HG02870 (cell line): ENCODE data around the gene CDH2.

Experiments
- ATAC-seq: cut with Tn5 transposase; IDR thresholded peaks from one replicate; pipeline ENCODE4 v1.9.1; 2021; ENCODE audit warnings: mild to moderate bottlenecking, moderate library complexity; ENCODE audit not compliant: unreplicated experiment

CDH2 gene

GRCh38 chr18:28127763-28128658, 48.9 kb downstream of the CDH2 start:
- ATAC-seq: no peak

DNA sequence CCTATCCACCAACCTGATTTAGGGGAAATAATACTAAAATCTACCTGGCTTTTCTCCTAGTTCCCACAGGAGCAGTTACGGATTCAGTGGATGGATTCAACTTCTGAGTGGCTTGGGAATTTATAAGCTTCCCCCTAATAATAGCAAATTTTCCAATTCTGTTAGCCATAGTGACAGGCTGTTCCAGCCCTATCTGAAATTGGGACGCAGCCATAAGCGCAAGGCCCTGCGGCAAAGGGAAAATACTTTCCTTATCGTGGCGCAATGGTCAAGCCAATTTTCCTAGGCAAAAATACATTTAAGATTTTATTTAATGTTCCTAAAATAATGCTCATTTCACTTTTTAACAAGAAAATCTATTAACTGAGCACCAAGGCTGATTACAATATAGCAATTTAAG, 49.7 kb downstream of the CDH2 start:
- ATAC-seq: no peak

- ATAC-seq: no peak
These were observed 50.2 kb downstream of the CDH2 start for GRCh38 chr18:28126768-28127167.

- no peak for ATAC-seq
These were observed 51.9 kb downstream of the CDH2 start for GRCh38 chr18:28125051-28125450.

DNA sequence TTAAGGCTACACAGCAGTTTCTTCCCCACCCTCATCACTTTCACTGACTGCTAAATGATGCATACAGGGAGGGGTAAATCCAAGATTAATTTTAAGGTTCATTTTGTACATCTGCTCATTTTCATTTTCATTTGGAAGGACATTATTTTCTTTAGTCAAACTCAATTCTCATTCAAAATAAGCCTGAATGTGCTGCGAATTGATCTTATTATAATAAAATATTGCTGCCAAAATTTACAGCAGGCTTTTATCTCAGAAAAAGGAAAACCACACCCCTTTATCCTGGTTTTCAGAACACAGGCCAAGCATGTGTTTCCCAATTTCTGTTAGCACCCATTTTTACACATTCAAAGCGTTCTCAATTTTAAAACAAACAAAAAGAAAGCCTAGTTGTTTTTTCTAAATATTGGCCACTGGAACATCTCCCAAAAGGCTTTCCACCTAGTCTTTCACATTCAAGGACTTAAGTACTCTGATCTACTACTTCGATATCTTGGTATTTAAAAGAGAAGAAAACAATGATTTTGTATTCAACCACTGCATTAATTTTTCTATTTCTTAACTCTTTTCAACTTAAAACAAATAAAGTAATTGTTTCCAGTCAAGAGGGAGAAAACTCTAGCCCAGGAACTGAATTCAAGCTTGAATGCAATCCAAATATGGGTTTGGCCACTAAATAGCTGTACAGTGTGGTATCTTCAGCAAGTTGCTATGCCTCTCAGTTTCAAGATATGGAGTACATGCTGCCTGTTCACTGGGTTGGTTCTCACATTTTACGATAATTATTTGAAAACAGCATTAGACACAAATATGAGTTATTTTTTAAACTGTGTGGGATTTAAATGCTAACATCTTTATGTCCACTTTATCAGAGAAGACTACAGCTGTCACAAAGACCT, 52.5 kb downstream of the CDH2 start:
- ATAC-seq: no peak

- ATAC-seq: no peak
These were observed 53.4 kb downstream of the CDH2 start for GRCh38 chr18:28123401-28124030.

DNA sequence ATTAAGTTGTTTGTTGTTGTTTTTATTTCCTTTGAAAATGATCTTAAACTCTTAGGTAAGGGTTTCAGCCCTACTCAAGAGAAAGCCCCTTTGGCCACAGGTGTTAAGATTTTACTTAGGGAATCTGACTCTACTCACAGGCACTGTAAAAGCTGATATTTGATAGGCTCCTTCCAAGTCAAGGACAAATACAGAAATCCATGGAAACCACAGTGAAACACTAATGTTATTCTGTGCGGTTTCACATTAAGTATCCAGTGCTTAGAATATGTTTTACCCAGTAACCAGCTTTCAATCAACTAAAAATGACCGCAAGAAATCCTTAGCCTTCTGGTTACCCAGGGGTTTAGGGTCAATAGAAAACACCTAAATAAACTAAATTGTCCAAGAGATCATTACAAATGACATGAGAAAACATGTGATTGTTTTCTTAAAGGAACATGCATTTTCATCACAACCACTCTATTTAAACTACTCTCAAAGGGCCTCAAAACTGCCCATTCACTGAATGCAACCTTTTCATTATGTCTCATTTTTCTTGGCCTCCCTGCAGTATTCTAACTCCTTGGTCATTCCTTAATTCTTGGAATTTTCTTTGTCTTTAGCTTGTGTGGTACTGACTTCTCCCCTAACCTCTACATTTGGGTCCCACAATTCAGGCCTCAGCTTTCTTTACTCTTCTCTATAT, 56.0 kb downstream of the CDH2 start:
- ATAC-seq: no peak

- no peak for ATAC-seq
These were observed 60.5 kb downstream of the CDH2 start for GRCh38 chr18:28116461-28116860.

DNA sequence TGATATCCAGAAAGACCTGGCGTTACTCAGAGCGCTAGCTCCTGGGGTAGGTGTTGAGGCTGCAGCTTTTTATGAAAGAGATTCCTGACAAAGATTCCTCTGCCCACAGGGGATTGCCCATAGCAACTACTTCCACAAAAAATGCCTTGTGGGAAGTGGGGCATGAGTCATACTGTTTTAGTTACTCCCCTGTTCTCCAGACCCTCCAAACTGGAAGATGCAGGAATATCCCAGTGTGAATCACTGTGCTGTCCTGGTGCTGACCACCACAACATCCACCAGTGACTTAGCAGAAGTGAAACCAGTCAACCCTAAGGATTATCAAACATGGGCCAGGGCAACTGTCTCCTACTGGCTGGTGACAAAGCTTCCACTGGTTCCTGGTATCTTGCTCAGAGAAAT, 61.8 kb downstream of the CDH2 start:
- ATAC-seq: no peak

- no peak for ATAC-seq
These were observed 62.5 kb downstream of the CDH2 start for GRCh38 chr18:28114472-28114871.

DNA sequence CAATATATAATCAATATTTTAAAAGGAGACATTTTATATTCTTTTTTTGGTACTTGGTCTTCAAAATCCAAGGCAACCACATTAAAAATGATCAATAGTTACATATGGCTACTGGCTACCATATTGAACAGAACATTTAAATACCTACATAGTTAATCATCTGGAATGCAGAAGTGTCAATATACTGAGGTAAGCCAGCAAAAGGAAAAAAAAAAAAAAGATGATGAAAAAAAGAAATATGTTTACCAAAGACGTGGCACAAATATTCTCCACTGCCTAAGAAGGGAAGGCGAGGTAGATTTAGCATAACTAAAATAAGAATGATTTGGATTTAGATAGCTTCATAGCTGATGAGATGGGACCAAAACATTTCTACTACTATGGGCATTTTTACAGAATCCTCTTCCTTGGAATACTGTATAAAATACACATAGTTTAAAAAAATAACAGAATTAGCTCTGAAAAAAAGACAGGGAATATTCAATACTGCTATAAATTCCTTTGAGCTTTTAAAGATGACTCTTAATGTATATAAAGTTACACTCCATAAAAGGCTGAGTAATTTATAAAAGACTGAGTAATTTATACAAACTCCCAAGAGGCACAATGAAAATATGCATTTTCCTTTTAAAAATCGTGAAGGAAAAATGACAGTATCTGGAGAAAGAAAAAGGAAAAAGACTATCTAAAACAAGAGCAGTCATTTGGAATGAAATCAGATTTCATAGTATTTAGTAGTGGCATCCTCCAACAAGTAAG, 63.5 kb downstream of the CDH2 start:
- no peak for ATAC-seq

DNA sequence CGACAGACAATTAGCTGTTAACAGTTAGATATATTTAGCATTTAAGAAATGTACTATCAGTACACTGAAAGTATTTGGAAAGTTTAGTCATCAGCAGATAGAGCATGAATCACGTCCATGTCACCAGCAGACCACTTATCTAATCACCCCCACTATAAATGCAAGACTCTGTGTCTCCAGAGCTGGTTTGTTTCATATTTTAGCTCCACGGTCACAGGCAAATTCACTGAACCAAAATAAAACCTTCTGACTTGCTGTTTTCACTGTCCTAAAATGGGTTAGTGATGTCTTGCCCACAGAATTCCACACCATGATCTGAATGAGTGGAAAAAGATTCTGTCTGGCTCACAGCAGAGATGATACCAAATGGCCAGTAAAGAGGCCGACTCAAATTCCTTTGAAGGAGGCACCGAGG, 64.9 kb downstream of the CDH2 start:
- ATAC-seq: no peak

- no peak for ATAC-seq
These were observed 66.0 kb downstream of the CDH2 start for GRCh38 chr18:28110924-28111323.

DNA sequence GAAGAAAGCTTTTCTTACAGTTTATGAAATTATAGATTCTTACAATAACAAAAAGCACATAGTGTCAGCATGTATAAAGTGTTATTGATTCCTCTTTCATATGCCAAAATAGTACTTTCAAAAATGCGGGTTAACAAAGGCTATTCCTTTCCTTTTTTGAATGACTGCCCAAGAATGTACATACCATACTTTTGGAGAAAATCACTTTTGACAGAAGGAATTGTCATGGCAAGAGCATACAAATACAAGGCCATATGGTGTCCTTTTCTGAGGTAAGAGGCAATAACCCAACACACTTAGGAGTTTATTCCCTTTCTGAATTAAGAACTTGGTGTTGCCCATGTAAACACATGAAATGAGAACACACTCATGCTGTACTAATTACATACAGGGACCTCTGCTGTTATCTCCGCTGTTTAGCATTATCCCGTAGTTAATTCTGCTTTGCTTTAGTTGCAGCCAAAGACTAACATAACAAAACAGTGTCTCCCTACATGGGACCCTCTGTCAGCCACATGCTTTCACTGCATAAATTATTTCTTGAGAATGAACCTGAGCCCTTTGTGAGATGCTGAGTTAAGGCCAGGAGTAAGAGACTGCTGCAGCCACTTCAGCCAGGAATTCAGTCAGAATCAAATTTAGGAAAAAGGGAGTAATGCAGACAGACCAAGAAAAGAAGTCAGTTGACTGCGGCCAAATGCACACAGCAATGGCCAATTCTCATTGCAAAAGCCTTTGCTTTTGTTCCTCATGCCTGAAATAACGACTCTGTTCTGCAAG, 67.0 kb downstream of the CDH2 start:
- no peak for ATAC-seq

DNA sequence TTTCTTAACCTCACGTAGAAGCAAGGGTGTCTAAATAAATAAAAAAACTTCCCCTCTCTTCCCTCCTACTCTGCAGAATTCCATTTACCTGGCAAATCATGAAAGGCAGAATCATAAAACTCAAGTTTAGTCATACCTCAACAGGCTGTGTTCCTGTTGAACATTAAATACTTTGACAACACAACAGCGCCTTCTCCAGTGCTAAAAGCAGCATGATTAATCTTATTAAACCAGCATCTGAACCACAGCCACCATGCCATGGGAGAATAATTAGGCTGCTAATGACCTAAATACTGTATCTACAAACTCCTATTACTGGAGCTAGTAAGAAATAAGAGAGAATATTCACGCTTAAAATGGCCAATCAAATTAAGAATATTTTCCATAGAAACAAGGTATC, 68.1 kb downstream of the CDH2 start:
- no peak for ATAC-seq

DNA sequence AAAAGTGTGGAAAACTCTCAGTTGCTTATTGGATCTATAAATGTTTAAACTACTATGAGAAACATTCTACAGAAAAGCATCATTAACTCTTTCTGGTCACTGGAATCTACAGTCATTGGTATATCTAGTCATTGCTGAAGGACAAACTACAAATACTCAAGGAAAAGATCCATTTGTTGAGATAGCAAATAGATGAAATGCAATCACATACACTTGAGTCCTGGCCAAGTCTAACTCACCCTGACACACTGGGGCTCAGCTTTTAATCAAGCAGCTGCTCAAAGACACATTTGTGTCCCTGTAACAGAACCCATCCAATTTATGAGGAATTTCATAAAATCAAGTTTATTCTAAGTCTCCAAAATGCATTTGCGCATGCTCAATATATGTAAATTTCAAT, 68.7 kb downstream of the CDH2 start:
- ATAC-seq: no peak

DNA sequence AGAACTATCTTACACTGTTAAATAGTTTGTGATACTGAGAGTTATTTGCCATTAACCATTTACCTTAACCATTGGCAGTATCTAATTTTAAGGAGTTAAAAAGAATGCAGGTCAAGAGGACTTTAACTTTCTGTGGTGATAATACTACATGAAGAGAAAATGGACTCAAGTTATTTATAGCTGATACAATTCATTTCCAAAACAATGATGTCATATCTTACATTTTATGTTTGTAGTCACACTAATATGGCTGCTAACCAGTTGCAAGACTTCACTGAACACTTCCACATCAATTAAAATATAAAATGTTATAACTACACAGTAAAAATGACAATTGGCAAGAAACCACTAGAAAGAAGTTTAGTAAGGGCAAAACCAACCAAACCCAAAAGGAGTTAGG, 77.7 kb downstream of the CDH2 start:
- no peak for ATAC-seq

DNA sequence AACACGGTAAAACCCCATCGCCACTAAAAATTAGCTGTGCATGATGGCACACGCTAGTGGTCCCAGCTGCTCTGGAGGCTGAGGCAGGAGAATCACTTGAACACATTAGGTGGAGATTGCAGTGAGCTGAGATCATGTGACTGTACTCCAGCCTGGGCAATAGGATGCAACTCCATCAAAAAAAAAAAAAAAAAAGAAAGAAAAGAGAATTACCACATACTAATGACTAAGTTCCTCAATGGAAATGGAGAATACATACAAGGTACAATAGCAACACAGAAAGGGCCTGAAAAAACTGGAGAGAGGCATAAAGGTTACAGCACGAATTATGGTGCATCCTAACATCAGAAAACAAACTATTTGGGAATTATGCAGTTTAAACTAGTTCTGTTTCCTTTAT, 81.3 kb downstream of the CDH2 start:
- no peak for ATAC-seq

GRCh38 chr18:28095041-28095440, 81.9 kb downstream of the CDH2 start:
- no peak for ATAC-seq
